ENCODE measurements around the gene MRPL53.

Gene MRPL53

DNA sequence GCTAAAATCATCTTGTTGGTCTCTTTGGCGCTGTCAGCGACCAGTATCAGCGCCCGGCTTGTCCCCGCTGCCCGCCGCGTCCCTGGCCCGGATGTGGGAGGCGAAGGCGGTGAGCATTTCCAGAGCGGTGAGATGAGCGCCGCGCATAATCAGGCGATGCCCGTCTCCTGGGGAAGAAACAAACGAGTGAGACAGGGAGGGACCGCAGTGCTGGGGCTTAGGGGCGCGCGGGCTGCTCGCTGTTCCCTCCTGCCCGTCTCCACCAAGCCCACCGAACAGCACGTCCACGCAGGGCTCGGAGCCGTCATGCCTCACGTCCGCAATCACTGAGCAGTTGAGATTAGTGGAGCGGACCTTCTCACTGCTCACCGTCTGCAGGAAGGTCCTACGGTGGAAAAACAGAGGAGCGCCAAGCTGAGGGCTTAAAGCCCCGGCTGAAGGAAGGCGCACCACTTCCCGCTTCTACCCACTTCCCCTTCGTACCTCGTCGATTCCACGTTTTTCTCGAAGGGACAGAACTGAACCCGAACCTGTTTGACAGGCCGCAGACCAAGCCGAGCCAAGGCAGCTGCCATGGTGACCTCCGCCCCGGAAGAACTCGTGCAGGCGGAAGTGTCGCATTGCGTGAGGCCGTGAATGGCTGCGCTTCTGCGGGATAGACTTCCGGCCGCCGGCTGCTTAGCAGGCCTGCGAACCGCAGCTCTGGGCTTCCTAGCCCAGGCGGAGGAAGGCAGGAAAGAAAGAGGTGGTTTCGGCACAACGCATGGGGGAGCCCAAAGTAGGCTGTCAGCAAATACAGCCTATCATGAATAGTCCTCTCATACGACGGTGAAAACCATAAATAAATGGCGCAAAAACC lies at the start of gene MRPL53:
MRPL53 (minus strand) TSS at position 595 of the 859 bp plus-strand sequence; CDS start at position 575, 20 bp downstream.
- H3K4me3 ChIP-seq (replicated peaks in 1 of 2; ENCODE audit: low read depth in 2 of 2, low read length in 2 of 2) = peak within 1 kb of the TSS; percentile 67 to 81
- peak; percentile 95 to 96 for DNase-seq (ENCODE audit: low read depth in 2 of 2)
- TF ChIP-seq, protein P1, sequence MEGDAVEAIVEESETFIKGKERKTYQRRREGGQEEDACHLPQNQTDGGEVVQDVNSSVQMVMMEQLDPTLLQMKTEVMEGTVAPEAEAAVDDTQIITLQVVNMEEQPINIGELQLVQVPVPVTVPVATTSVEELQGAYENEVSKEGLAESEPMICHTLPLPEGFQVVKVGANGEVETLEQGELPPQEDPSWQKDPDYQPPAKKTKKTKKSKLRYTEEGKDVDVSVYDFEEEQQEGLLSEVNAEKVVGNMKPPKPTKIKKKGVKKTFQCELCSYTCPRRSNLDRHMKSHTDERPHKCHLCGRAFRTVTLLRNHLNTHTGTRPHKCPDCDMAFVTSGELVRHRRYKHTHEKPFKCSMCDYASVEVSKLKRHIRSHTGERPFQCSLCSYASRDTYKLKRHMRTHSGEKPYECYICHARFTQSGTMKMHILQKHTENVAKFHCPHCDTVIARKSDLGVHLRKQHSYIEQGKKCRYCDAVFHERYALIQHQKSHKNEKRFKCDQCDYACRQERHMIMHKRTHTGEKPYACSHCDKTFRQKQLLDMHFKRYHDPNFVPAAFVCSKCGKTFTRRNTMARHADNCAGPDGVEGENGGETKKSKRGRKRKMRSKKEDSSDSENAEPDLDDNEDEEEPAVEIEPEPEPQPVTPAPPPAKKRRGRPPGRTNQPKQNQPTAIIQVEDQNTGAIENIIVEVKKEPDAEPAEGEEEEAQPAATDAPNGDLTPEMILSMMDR (IDR thresholded peaks at IDR 0.05; ENCODE audit: low read depth, low read length) = no peak

DNA sequence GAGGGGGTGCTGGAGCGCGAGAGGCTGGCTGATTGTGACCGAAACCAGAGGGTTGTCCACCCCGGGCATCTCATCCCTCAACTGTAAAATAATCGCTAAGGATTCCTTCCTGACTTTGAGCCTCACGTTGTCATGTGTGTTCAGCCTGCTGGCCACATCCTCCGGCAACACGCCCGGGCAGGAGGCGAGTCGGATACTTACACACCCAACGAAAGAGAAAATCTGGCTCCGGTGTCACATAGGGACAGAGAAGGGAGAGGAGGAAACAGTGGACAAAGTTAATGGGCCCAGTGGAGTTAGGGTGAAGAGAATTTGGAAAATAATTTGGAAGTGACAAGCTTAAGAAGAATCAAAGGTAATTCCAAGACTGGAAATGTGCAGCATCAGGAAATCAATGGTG lies 44.2 kb upstream of the MRPL53 start:
- TF ChIP-seq, protein P1 (IDR thresholded peaks at IDR 0.05; ENCODE audit: low read depth, low read length) = no peak
- H3K4me3 ChIP-seq (replicated peaks in 1 of 2; ENCODE audit: low read depth in 2 of 2, low read length in 2 of 2) = no peak overlapping the region
- no peak for DNase-seq (ENCODE audit: low read depth in 2 of 2)

DNA sequence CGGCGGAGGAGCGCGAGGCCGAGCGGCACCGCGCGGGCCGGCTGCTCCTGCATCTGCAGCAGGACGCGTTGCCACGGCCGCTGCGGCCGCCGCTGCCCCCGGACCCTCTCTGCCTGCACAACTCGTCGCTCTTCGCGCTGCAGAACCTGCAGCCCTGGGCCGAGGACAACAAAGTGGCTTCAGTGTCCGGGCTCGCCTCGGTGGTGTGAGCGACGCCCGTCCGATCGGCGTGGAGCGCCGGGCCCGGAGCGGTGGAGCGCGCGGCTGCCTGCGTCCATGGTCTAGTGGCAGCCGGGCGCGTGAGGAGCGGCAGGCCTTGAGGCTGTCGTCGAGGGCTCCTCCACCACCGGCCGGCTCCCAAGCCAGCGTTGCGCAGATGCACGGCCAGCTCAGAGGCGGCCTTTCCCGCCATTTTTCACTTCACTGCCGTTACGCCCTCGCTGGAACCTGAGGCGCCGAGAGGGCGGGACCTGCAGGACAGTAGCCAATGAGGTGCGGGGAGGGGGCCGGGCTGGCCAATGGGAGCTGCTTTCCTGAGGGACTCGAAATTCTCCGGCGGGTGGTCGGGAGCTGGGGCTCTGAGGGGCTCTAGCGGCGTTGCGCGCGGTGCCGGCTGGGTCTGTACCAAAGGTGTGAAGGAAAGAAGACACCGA lies 43.6 kb upstream of the MRPL53 start:
- TF ChIP-seq, protein P1 (IDR thresholded peaks at IDR 0.05; ENCODE audit: low read depth, low read length) = no peak
- H3K4me3 ChIP-seq (replicated peaks in 1 of 2; ENCODE audit: low read depth in 2 of 2, low read length in 2 of 2) = peak overlapping the region in 1 of 2 donors; percentile 24
- peak; percentile 56 to 59 for DNase-seq (ENCODE audit: low read depth in 2 of 2)

DNA sequence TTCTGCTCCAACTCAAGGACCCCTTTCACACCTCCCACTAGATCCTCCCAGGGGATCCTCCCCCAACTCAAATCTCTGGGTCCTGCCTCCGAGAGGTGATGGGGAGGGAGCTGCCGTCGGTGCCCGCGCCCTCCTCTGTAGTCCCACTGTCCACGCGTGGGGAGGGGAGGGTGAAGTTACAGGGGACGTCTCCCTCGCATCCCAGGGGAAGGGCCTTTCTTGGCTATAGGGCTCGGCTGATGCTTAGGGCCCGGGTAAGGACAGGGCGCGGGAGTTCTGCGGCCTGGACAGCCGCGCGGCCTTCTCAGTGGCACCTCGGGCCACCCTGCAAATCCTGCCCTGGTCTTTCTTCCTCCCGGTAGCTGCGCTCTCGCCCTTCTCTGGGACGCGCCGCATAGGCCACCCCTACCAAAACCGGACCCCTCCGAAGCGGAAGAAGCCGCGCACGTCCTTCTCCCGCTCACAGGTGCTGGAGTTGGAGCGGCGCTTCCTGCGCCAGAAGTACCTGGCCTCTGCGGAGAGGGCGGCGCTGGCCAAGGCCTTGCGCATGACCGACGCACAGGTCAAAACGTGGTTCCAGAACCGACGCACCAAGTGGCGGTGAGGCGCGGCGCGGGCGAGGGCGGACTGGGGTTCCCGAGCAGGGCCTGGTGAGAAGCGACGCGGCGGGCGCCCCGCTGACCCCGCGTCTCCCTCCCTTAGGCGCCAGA lies 42.9 kb upstream of the MRPL53 start:
- no peak for DNase-seq (ENCODE audit: low read depth in 2 of 2)
- H3K4me3 ChIP-seq (replicated peaks in 1 of 2; ENCODE audit: low read depth in 2 of 2, low read length in 2 of 2) = no peak overlapping the region
- TF ChIP-seq, protein P1 (IDR thresholded peaks at IDR 0.05; ENCODE audit: low read depth, low read length) = no peak

DNA sequence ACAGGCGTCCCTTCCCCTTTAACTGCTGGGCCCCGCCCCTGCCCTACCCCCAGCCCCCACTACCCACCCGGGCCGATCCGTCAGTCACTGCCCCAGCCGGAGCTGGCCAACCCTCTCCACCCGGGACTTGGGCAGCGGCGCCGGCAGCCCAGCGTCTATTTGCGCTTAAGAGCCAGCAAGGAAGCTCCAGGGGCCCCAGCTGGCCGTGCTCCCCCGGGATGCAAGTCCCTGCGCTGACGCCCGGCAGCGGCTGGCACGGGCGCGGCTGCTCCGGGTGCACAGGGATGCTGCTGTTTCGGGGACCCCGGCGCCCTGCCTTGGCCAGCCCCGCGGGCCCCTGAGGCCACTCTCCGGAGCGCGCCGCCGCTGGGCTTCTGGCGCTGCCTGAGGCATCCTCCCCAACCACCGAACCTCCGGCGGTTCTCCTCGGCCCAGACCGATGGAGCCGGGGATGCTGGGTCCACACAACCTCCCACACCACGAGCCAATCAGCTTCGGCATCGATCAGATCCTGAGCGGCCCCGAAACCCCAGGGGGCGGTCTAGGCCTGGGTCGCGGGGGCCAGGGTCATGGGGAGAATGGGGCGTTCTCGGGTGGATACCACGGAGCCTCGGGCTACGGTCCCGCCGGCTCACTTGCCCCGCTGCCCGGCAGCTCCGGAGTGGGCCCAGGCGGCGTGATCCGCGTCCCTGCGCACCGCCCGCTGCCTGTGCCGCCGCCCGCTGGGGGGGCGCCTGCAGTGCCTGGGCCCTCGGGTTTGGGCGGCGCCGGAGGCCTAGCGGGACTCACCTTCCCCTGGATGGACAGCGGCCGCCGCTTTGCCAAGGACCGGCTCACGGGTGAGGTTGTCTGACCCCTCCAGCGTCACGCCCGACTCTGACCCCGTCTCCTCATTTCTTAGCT lies 42.1 kb upstream of the MRPL53 start, which contains the start of gene TLX2:
TLX2 (plus strand) TSS at position 83 of the 903 bp plus-strand sequence; CDS start at position 440, 357 bp downstream.
- TF ChIP-seq, protein P1 (IDR thresholded peaks at IDR 0.05; ENCODE audit: low read depth, low read length) = no peak
- DNase-seq (ENCODE audit: low read depth in 2 of 2) = no peak
- H3K4me3 ChIP-seq (replicated peaks in 1 of 2; ENCODE audit: low read depth in 2 of 2, low read length in 2 of 2) = no peak within 1 kb of the TSS
